ENCODE data around the gene OVCH2. TPM values are rescaled to one million over a fixed set of nuclear protein-coding genes. Genes with fewer than 3 reads are reported as not detected.

Gene OVCH2
- total and polyA plus RNA-seq, 2 experiments from 2014 or later = 0.34 TPM; not detected in 1

DNA sequence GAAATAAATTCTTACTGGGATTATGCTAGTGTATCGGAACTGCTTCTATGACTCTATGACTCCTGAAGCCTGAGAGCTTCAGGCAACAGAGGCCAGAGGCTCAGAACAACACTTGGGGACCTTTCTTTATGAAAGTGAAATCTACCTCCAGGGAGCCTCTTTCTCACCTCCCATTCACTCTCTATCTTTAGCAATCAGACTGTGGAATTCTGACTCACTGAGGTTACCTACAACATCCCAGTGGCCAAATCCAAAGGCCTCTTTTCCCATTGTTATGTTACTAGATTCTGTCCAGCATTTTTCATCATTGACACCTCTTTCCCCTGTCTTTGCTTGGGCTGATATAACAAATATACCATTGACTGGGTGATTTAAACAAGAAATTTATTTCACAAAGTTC, 18.9 kb downstream of the OVCH2 start:
- no peaks in the 10 kb centered on the region for H3F3A ChIP-seq (ENCODE audit: insufficient read depth)
- H3K4me1 ChIP-seq (ENCODE audit: insufficient read depth) = no peaks in the 10 kb centered on the region
- 94 to 95% methylated on average over 1 of the region's 1 CpG for WGBS, 2 experiments (ENCODE audit: low coverage in 1 of 2, low lambda C conversion rate in 2 of 2, missing lambda C conversion rate in 2 of 2)
- no peak overlapping the region for H3K4me2 ChIP-seq (ENCODE audit: unreplicated experiment)
- no peak overlapping the region for H3K4me3 ChIP-seq
- TF ChIP-seq EZH2 (IDR thresholded peaks at IDR 0.05; ENCODE audit: insufficient read depth, poor library complexity, severe bottlenecking) (no peak), EZH2phosphoT487 (IDR thresholded peaks at IDR 0.05; ENCODE audit: insufficient read depth, low read depth) (no peak)
- no peaks in the 10 kb centered on the region for H4K20me1 ChIP-seq (ENCODE audit: insufficient read depth)
- H3K27me3 ChIP-seq (replicated peaks; ENCODE audit: insufficient read depth) = no peaks in the 10 kb centered on the region; the same call in 1 of the 2 replicates
- no peaks in the 10 kb centered on the region for H3K9me3 ChIP-seq (ENCODE audit: low read depth)
- no peak for DNase-seq
- no peak overlapping the region for H3K27ac ChIP-seq
- no peak overlapping the region for H3K9ac ChIP-seq
- H3K36me3 ChIP-seq (ENCODE audit: low read depth) = no peaks in the 10 kb centered on the region
- no peaks in the 10 kb centered on the region for H3K9me2 ChIP-seq (ENCODE audit: insufficient read depth)
- no peak overlapping the region for H2AFZ ChIP-seq
- no peaks in the 10 kb centered on the region for H3K79me2 ChIP-seq (ENCODE audit: insufficient read depth)
- in situ Hi-C loops (cut with MboI) = no loop called here

- H3K4me2 ChIP-seq (ENCODE audit: unreplicated experiment) = no peak overlapping the region
- H3K9ac ChIP-seq = no peak overlapping the region
- no peak overlapping the region for H3K4me3 ChIP-seq
- no peak for DNase-seq
- in situ Hi-C loops (cut with MboI) = no loop called here
- no peaks in the 10 kb centered on the region for H3K9me3 ChIP-seq (ENCODE audit: low read depth)
- no peaks in the 10 kb centered on the region for H3K4me1 ChIP-seq (ENCODE audit: insufficient read depth)
- H3K27ac ChIP-seq = no peak overlapping the region
- H3F3A ChIP-seq (ENCODE audit: insufficient read depth) = no peaks in the 10 kb centered on the region
- no peaks in the 10 kb centered on the region for H3K79me2 ChIP-seq (ENCODE audit: insufficient read depth)
- no peaks in the 10 kb centered on the region for H3K36me3 ChIP-seq (ENCODE audit: low read depth)
- TF ChIP-seq EZH2 (IDR thresholded peaks at IDR 0.05; ENCODE audit: insufficient read depth, poor library complexity, severe bottlenecking) (no peak), EZH2phosphoT487 (IDR thresholded peaks at IDR 0.05; ENCODE audit: insufficient read depth, low read depth) (no peak)
- no peaks in the 10 kb centered on the region for H3K9me2 ChIP-seq (ENCODE audit: insufficient read depth)
- no peaks in the 10 kb centered on the region for H4K20me1 ChIP-seq (ENCODE audit: insufficient read depth)
- WGBS, 2 experiments (ENCODE audit: low coverage in 1 of 2, low lambda C conversion rate in 2 of 2, missing lambda C conversion rate in 2 of 2) = 75 to 82% methylated on average over 4 of the region's 4 CpGs
- no peaks in the 10 kb centered on the region; the same call in 1 of the 2 replicates for H3K27me3 ChIP-seq (replicated peaks; ENCODE audit: insufficient read depth)
- H2AFZ ChIP-seq = no peak overlapping the region
Observed at GRCh38 chr11:7686761-7687160, 19.5 kb downstream of the OVCH2 start.

- H3K4me2 ChIP-seq (ENCODE audit: unreplicated experiment) = no peak overlapping the region
- in situ Hi-C loops (cut with MboI) = no loop called here
- H3K36me3 ChIP-seq (ENCODE audit: low read depth) = no peaks in the 10 kb centered on the region
- no peak overlapping the region for H3K27ac ChIP-seq
- no peak for DNase-seq
- TF ChIP-seq EZH2 (IDR thresholded peaks at IDR 0.05; ENCODE audit: insufficient read depth, poor library complexity, severe bottlenecking) (no peak), EZH2phosphoT487 (IDR thresholded peaks at IDR 0.05; ENCODE audit: insufficient read depth, low read depth) (no peak)
- H3K9ac ChIP-seq = no peak overlapping the region
- no peak overlapping the region for H3K4me3 ChIP-seq
- H3K27me3 ChIP-seq (replicated peaks; ENCODE audit: insufficient read depth) = no peaks in the 10 kb centered on the region; the same call in 1 of the 2 replicates
- no peaks in the 10 kb centered on the region for H3K9me2 ChIP-seq (ENCODE audit: insufficient read depth)
- WGBS, 2 experiments (ENCODE audit: low coverage in 1 of 2, low lambda C conversion rate in 2 of 2, missing lambda C conversion rate in 2 of 2) = 61 to 71% methylated on average over 2 of the region's 2 CpGs
- no peaks in the 10 kb centered on the region for H3K4me1 ChIP-seq (ENCODE audit: insufficient read depth)
- H3K9me3 ChIP-seq (ENCODE audit: low read depth) = no peaks in the 10 kb centered on the region
- H4K20me1 ChIP-seq (ENCODE audit: insufficient read depth) = no peaks in the 10 kb centered on the region
- H3K79me2 ChIP-seq (ENCODE audit: insufficient read depth) = no peaks in the 10 kb centered on the region
- no peaks in the 10 kb centered on the region for H3F3A ChIP-seq (ENCODE audit: insufficient read depth)
- H2AFZ ChIP-seq = no peak overlapping the region
Observed at GRCh38 chr11:7683571-7683970, 22.7 kb downstream of the OVCH2 start.

GRCh38 chr11:7677796-7678201, 28.5 kb downstream of the OVCH2 start:
- Histone ChIP-seq H3K4me2 (ENCODE audit: unreplicated experiment) (peak overlapping the region; percentile 27), H3K4me3 (no peak overlapping the region), H3K27ac (peak overlapping the region; percentile 20; the same call in 1 of the 2 replicates), H4K20me1 (ENCODE audit: insufficient read depth) (no peaks in the 10 kb centered on the region), H3K4me1 (ENCODE audit: insufficient read depth) (peaks cover 17% of the 10 kb centered on the region), H3K9ac (no peak overlapping the region), H3F3A (ENCODE audit: insufficient read depth) (peaks cover 32% of the 10 kb centered on the region), H3K79me2 (ENCODE audit: insufficient read depth) (no peaks in the 10 kb centered on the region), H3K27me3 (replicated peaks; ENCODE audit: insufficient read depth) (no peaks in the 10 kb centered on the region; the same call in 1 of the 2 replicates), H3K9me3 (ENCODE audit: low read depth) (no peaks in the 10 kb centered on the region), H3K36me3 (ENCODE audit: low read depth) (no peaks in the 10 kb centered on the region), H2AFZ (peak overlapping the region; percentile 29; the same call in 1 of the 2 replicates), H3K9me2 (ENCODE audit: insufficient read depth) (no peaks in the 10 kb centered on the region)
- TF ChIP-seq EZH2phosphoT487 (IDR thresholded peaks at IDR 0.05; ENCODE audit: insufficient read depth, low read depth) (no peak), EZH2 (IDR thresholded peaks at IDR 0.05; ENCODE audit: insufficient read depth, poor library complexity, severe bottlenecking) (no peak)
- peak; percentile 51 for DNase-seq
- WGBS, 2 experiments (ENCODE audit: low coverage in 1 of 2, low lambda C conversion rate in 2 of 2, missing lambda C conversion rate in 2 of 2) = 7 to 9% methylated on average over 4 of the region's 4 CpGs
- in situ Hi-C loops (cut with MboI) = no loop called here

All from GM23248 (cell line).